GM12875 (cell line): ENCODE data around the gene MDK.

ENCODE experiments used
- H3K4me3 ChIP-seq: one replicate; pipeline ENCODE4 v1.5.1; 2011; ENCODE audit warnings: low read depth, low read length, control low read depth
- TF ChIP-seq, protein P1 (sequence below): IDR thresholded peaks from 2 replicates; pipeline ENCODE4 v1.5.1; 2011; ENCODE audit warnings: low read depth, mild to moderate bottlenecking, control low read depth, inconsistent platforms, low read length, moderate library complexity, borderline replicate concordance; ENCODE audit not compliant: insufficient read depth

The MDK gene

DNA sequence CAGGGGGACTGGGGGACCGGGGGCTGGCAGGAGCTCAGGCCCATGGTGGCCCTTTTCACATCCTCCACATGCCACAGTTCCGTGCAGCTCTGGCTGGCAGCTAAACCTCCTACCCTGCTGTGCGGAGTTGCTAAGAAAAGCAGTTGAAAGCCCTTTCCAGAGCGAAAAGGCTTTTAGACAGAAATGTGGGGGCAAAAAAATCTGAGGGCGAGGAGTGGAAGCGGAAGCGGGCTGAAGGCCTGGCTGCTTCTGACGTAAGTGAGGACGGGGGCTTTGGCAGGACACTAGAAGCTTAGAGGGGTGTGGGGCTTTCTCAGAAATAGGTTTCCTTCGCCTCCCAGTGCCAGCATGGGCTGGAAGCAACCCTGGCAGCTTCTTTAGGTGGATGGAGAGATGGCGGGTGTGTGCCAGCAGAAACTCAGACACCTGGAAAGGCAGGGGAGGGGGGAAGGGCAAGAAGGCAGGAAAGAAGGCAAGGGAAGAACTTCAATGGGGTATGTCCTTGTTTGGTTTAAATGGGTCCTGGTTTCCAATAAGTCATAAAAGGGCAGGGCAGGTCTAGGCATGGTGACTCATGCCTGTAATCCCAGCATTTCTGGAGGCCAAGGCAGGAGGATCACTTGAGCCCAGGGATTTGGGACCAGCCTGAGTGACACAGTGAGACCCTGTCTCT lies 45.4 kb upstream of the MDK start:
- H3K4me3 ChIP-seq = no peak overlapping the region
- TF ChIP-seq, protein P1, sequence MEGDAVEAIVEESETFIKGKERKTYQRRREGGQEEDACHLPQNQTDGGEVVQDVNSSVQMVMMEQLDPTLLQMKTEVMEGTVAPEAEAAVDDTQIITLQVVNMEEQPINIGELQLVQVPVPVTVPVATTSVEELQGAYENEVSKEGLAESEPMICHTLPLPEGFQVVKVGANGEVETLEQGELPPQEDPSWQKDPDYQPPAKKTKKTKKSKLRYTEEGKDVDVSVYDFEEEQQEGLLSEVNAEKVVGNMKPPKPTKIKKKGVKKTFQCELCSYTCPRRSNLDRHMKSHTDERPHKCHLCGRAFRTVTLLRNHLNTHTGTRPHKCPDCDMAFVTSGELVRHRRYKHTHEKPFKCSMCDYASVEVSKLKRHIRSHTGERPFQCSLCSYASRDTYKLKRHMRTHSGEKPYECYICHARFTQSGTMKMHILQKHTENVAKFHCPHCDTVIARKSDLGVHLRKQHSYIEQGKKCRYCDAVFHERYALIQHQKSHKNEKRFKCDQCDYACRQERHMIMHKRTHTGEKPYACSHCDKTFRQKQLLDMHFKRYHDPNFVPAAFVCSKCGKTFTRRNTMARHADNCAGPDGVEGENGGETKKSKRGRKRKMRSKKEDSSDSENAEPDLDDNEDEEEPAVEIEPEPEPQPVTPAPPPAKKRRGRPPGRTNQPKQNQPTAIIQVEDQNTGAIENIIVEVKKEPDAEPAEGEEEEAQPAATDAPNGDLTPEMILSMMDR = no peak

DNA sequence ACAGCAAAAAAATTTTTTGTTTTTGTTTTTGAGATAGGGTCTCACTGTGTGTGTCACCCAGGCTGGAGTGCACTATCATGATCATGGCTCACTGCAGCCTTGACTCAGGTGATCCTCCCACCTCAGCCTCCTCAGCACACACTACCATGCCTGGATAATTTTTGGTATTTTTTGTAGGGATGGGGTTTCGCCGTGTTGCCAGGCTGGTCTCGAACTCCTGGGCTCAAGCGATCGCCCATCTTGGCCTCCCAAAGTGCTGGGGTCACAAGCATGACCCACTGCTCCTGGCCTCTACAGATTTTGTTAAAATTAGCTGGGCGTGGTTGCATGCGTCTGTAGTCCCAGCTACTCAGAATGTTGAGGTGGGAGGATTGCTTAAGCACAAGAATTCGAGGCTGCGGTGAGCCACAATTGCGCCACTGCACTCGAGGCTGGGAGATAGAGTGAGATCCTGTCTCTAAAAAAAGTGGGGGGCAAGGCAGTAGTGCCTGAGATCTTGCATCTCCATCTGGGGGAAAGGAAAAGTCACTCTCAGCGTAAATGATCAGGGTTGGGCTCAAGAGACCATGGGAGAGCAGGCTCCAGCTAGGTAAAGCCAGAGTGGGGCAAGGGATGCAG lies 44.8 kb upstream of the MDK start:
- no peak overlapping the region for H3K4me3 ChIP-seq

DNA sequence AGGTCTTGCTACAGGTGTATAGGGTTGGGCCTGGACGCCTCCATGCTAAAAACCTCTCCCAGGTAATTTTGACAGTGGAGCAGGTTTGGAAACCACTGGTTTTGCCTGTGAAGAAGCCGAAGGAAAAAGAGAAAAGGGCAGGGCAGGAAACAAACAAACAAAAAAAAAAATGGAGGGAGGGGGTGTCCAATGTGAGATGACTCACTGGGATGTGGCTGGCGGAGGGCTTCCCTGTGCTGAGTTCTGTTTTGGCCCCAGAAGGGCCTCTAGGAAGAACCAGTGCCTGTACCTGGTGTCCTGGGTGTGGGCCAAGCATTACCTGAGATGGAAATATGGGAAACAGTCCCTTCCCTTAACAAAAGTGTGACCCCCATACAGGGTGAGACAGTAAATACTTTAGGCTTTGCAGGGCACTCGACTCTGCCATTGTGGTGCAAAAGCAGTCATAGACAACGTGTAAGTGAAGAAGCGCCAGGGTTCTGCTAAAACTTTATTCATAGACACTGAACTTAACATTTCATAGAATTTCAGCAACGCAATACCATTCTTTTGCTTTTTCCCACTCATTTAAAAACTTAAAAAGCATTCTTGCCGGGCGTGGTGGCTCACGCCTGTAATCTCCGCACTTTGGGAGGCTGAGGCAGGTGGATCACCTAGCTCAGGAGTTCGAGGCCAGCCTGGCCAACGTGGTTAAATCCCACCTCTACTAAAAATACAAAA lies 43.7 kb upstream of the MDK start:
- H3K4me3 ChIP-seq = no peak overlapping the region
- TF ChIP-seq, protein P1 = no peak

More for the DNA sequence above, 44.8 kb upstream of the MDK start:
- TF ChIP-seq, protein P1 = no peak

DNA sequence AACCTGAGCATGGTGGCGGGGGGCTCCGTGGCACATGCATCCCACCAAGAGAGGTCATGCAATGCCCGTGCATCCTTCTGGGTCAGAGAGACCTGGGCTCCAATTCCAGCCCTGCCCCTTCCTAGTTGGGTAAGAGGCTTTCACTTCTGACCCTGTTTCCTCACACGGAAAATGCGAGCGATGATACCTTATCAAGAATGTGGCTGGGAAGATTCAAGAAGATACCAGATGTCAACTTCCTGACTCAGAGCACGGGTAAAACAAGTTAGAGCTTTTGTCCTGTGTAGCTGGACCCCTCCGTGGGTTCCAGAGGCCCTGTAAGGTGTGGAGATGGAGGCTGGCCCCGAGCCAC lies 42.9 kb upstream of the MDK start:
- no peak overlapping the region for H3K4me3 ChIP-seq
- TF ChIP-seq, protein P1 = no peak

DNA sequence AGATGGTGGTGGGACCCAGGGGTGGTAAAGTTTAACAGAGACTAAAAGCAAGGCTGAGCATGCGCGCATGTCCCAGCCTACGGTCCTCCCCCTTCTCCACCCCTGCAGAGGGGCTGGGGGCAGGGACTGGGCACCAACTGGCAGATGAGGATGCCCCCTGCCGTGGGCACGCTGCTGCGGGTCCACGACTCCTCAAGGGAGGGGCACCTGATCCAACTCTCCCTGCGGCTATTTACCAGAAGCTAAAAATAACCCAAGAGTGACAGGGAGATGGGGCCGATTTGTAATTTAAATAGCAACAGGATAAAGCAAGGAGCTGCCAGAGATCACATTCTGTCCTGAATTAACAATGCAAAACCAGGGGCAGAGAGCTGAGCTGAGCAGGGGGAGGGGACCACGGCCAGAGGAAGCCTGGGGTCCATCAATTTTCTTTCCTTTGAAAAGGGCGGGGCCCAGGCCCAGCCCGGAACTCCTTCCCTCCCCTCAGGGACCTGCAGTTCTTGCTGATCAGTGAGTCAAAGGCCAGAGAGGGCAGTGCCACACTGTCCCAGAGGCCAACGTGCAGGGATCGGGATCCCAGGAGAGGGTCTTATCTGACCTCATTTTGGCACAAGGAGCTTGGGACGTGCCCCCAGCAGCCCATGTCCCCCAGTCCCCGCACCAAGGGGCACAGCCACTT lies 42.3 kb upstream of the MDK start:
- TF ChIP-seq, protein P1 = no peak
- no peak overlapping the region for H3K4me3 ChIP-seq

DNA sequence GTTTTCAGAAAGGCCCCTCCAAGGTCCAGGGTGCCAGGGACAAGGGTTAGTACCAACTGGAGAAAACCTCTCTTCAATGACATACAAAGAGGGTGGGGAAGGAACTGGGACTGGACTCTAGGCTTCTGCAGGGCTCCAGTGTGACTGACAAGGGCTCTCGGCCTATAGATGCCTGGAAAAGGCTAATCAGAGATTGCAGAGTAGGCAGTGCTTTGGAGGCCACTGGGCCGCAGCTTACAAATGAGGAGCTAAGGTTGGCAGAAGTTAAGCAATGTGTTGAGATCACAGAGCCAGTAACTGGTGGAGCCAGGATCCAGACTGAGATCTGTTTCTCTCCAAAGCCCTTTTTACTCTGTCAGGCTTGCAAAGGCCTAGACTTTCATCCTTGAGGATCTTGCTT lies 41.7 kb upstream of the MDK start:
- TF ChIP-seq, protein P1 = no peak
- H3K4me3 ChIP-seq = no peak overlapping the region
